WTC11 (cell line): ENCODE results near the gene CD180. TPM values are rescaled to one million over a fixed set of nuclear protein-coding genes. Genes with fewer than 3 reads are reported as not detected.

Experiments
- ATAC-seq: fragments of 200-7000 bp; cut with Tn5 transposase; 2 replicates; pipeline ENCODE4 v1.10.0; 2021; ENCODE audit warnings: mild to moderate bottlenecking, moderate library complexity
- CTCF ChIA-PET: fragments of 300-600 bp; sonication (Branson Sonifier 250); formaldehyde crosslinking; loops from one replicate; lab custom pipeline; 2021; ENCODE audit warnings: antibody characterized with exemption; lab: Charles Lee
- POLR2A ChIA-PET: fragments of 350-600 bp; sonication (Branson Sonifier 250); formaldehyde crosslinking; loops from one replicate; lab custom pipeline; 2021; ENCODE audit warnings: antibody characterized with exemption; lab: Charles Lee
- DNase-seq: peaks from one replicate; pipeline ENCODE4 v3.0.0; 2021; ENCODE audit warnings: low spot score
- H3K27ac Mint-ChIP-seq: 2 replicates; pipeline ENCODE4 v1.8.0; 2021; ENCODE audit warnings: mixed read lengths
- H3K27me3 Mint-ChIP-seq: 2 replicates; pipeline ENCODE4 v1.8.0; 2021; ENCODE audit warnings: low read depth, mild to moderate bottlenecking, moderate library complexity, mixed read lengths
- H3K36me3 Mint-ChIP-seq: 2 replicates; pipeline ENCODE4 v1.8.0; 2021; ENCODE audit warnings: mixed read lengths
- H3K4me1 Mint-ChIP-seq: 2 replicates; pipeline ENCODE4 v1.8.0; 2022; ENCODE audit warnings: mixed read lengths
- H3K4me3 Mint-ChIP-seq: 2 replicates; pipeline ENCODE4 v1.8.0; 2021; ENCODE audit warnings: mild to moderate bottlenecking, moderate library complexity, mixed read lengths
- H3K9me3 Mint-ChIP-seq: 2 replicates; pipeline ENCODE4 v1.8.0; 2021; ENCODE audit warnings: mixed read lengths
- ARID4B ChIP-seq: sonication (generic); formaldehyde crosslinking; IDR thresholded peaks from 2 replicates; pipeline ENCODE4 v1.8.0; 2023; ENCODE audit warnings: missing genetic modification reagents, mild to moderate bottlenecking, borderline replicate concordance
- ATF1 ChIP-seq: sonication (generic); formaldehyde crosslinking; IDR thresholded peaks from 2 replicates; pipeline ENCODE4 v1.8.1; 2023; ENCODE audit warnings: mild to moderate bottlenecking, moderate library complexity, missing genetic modification reagents
- ATF3 ChIP-seq: sonication (generic); formaldehyde crosslinking; conservative IDR thresholded peaks from 2 replicates; pipeline ENCODE4 v1.8.1; 2022; ENCODE audit warnings: mild to moderate bottlenecking, missing genetic modification reagents
- CREB1 ChIP-seq: sonication (generic); formaldehyde crosslinking; IDR thresholded peaks from 2 replicates; pipeline ENCODE4 v1.8.0; 2023; ENCODE audit warnings: mild to moderate bottlenecking, missing genetic modification reagents
- E2F5 ChIP-seq: sonication (generic); formaldehyde crosslinking; IDR thresholded peaks from 2 replicates; pipeline ENCODE4 v1.8.1; 2022; ENCODE audit warnings: mild to moderate bottlenecking, moderate library complexity, missing genetic modification reagents
- ERG ChIP-seq: fragments of 250-450 bp; sonication (Bioruptor Pico); IDR thresholded peaks from 2 replicates; pipeline ENCODE4 v1.8.0; 2021; ENCODE audit warnings: mild to moderate bottlenecking
- ETV6 ChIP-seq: sonication (generic); formaldehyde crosslinking; IDR thresholded peaks from 2 replicates; pipeline ENCODE4 v1.8.1; 2022; ENCODE audit warnings: mild to moderate bottlenecking, missing genetic modification reagents
- HMGXB4 ChIP-seq: sonication (generic); formaldehyde crosslinking; IDR thresholded peaks from 2 replicates; pipeline ENCODE4 v1.8.1; 2023; ENCODE audit warnings: mild to moderate bottlenecking, moderate library complexity, missing genetic modification reagents
- IRF2 ChIP-seq: sonication (generic); formaldehyde crosslinking; IDR thresholded peaks from 2 replicates; pipeline ENCODE4 v1.8.0; 2022; ENCODE audit warnings: low read depth, missing genetic modification reagents, borderline replicate concordance
- MXD4 ChIP-seq: fragments of 250-450 bp; sonication (Bioruptor Pico); IDR thresholded peaks from 2 replicates; pipeline ENCODE4 v1.8.0; 2021; ENCODE audit warnings: mild to moderate bottlenecking, moderate library complexity, borderline replicate concordance
- NFE2L1 ChIP-seq: sonication (generic); formaldehyde crosslinking; IDR thresholded peaks from 2 replicates; pipeline ENCODE4 v1.8.1; 2023; ENCODE audit warnings: missing genetic modification reagents
- NR3C1 ChIP-seq: sonication (generic); formaldehyde crosslinking; conservative IDR thresholded peaks from 2 replicates; pipeline ENCODE4 v1.8.1; 2023; ENCODE audit warnings: low read depth, mild to moderate bottlenecking, missing genetic modification reagents
- PRDM15 ChIP-seq: sonication (generic); formaldehyde crosslinking; IDR thresholded peaks from 2 replicates; pipeline ENCODE4 v1.8.0; 2022; ENCODE audit warnings: missing genetic modification reagents
- TEAD4 ChIP-seq: sonication (generic); formaldehyde crosslinking; IDR thresholded peaks from 2 replicates; pipeline ENCODE4 v1.8.0; 2022; ENCODE audit warnings: mild to moderate bottlenecking, missing genetic modification reagents
- ZNF219 ChIP-seq: sonication (generic); formaldehyde crosslinking; IDR thresholded peaks from 2 replicates; pipeline ENCODE4 v1.8.0; 2023; ENCODE audit warnings: missing genetic modification reagents, mild to moderate bottlenecking, borderline replicate concordance
- total RNA-seq: library from RNA; stranded (reverse); gene quantifications from 3 replicates; pipeline ENCODE4 v1.2.3, GENCODE V29; 2021

The CD180 gene
- total RNA-seq, 1 experiment from 2014 or later, result not detected

GRCh38 chr5:67135381-67135984, 61.1 kb downstream of the CD180 start (continued):
- no peak for TF ChIP-seq MXD4 (CRISPR knock-in tag)
- TF ChIP-seq ATF1 (CRISPR knock-in tag), result no peak
- no peak for TF ChIP-seq HMGXB4 (CRISPR knock-in tag)
- TF ChIP-seq NFE2L1 (CRISPR knock-in tag), result no peak
- TF ChIP-seq IRF2, result no peak

GRCh38 chr5:67133776-67134175, 62.8 kb downstream of the CD180 start:
- no peaks in the 10 kb centered on the region for H3K27me3 Mint-ChIP-seq
- CTCF ChIA-PET, result interaction anchor here (0.5 kb wide), 1 partner anchor 82 kb away, joined by 5 read pairs; no protein-coding TSS in a partner anchor
- POLR2A ChIA-PET, result no interaction called here
- TF ChIP-seq E2F5 (CRISPR knock-in tag) (no peak), ETV6 (CRISPR knock-in tag) (no peak), NR3C1 (CRISPR knock-in tag) (no peak), ZNF219 (no peak), ERG (no peak), ARID4B (CRISPR knock-in tag) (no peak), ATF3 (no peak), CREB1 (no peak), TEAD4 (CRISPR knock-in tag) (no peak), PRDM15 (CRISPR knock-in tag) (no peak)
- H3K27ac Mint-ChIP-seq, result no peak overlapping the region
- no peak overlapping the region for H3K4me3 Mint-ChIP-seq
- DNase-seq, result no peak
- no peaks in the 10 kb centered on the region for H3K36me3 Mint-ChIP-seq
- no peak for ATAC-seq
- H3K9me3 Mint-ChIP-seq, result no peaks in the 10 kb centered on the region
- H3K4me1 Mint-ChIP-seq, result no peaks in the 10 kb centered on the region
